Superior temporal gyrus (tissue), 1 donor: ENCODE data around the gene GLTP.

Experiments used
- DNase-seq: peaks from one replicate; pipeline ENCODE4 v3.0.0-alpha.2; 2016; ENCODE audit errors: extremely low spot score

GLTP gene

GRCh38 chr12:109820816-109821381, 59.4 kb downstream of the GLTP start:
- DNase-seq: no peak

GRCh38 chr12:109818905-109819500, 61.3 kb downstream of the GLTP start:
- no peak for DNase-seq

- no peak for DNase-seq
Measured at GRCh38 chr12:109818253-109818652, 62.1 kb downstream of the GLTP start.

- DNase-seq: no peak
Measured at GRCh38 chr12:109817627-109818231, 62.6 kb downstream of the GLTP start.

- DNase-seq: no peak
Measured at GRCh38 chr12:109816870-109817269, 63.5 kb downstream of the GLTP start.

- no peak for DNase-seq
Measured at GRCh38 chr12:109815757-109816617, 64.4 kb downstream of the GLTP start.

GRCh38 chr12:109815225-109815624, 65.1 kb downstream of the GLTP start:
- no peak for DNase-seq

- no peak for DNase-seq
Measured at GRCh38 chr12:109814600-109815150, 65.7 kb downstream of the GLTP start.

GRCh38 chr12:109813810-109814416, 66.4 kb downstream of the GLTP start:
- no peak for DNase-seq

GRCh38 chr12:109811624-109811995, 68.7 kb downstream of the GLTP start:
- no peak for DNase-seq

- no peak for DNase-seq
Measured at GRCh38 chr12:109810954-109811623, 69.3 kb downstream of the GLTP start.

GRCh38 chr12:109808876-109809646, 71.3 kb downstream of the GLTP start:
- no peak for DNase-seq

- DNase-seq: no peak
Measured at GRCh38 chr12:109807954-109808643, 72.2 kb downstream of the GLTP start.

GRCh38 chr12:109804820-109805761, 75.2 kb downstream of the GLTP start:
- peak; percentile 84 for DNase-seq

GRCh38 chr12:109803678-109804077, 76.7 kb downstream of the GLTP start:
- DNase-seq: no peak

- DNase-seq: no peak
Measured at GRCh38 chr12:109802828-109803227, 77.5 kb downstream of the GLTP start.
